Measurements from ENCODE around the gene NBPF8. TPM values are rescaled to one million over a fixed set of nuclear protein-coding genes. Genes with fewer than 3 reads are reported as not detected.

NBPF8 gene
- polyA plus RNA-seq, 1 donor from 2014 or later, result 2.1 TPM

Other genes starting within 250 kb of the NBPF8 start
- 15.6 TPM for gene SEC22B, start 238.5 kb upstream of the NBPF8 start, polyA plus RNA-seq

Data from IgD-negative memory B cell (primary cell).